Embryonic facial prominence (tissue), 1 donor: ENCODE measurements around the gene SRSF7.
"Not testable (repeated sequence)": the region's sequence is repeated elsewhere in the genome, so short reads cannot be mapped to it uniquely, and the experiment has no call there.

Experiments used
- DNase-seq: peaks from one replicate; pipeline ENCODE4 v3.0.0-alpha.2; 2016; ENCODE audit errors: extremely low spot score

The SRSF7 gene

DNA sequence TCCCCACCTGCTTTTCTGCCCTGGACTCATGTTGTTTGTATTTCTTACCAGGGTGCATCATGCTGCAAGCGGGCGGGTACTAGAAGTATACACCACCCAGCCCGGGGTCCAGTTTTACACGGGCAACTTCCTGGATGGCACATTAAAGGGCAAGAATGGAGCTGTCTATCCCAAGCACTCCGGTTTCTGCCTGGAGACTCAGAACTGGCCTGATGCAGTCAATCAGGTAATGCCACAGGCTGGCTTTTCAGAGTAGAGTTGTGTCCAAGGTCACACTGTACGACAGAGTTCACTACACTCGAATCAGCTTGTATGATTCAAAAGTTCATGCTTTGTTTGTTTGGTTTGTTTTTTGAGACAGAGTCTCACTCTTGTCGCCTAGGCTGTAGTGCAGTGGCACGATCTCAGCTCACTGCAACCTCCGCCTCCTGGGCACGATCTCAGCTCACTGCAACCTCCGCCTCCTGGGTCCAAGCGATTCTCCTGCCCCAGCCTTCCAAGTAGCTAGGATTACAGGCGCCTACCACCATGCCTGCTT lies 19.4 kb downstream of the SRSF7 start:
- DNase-seq, result no peak

DNA sequence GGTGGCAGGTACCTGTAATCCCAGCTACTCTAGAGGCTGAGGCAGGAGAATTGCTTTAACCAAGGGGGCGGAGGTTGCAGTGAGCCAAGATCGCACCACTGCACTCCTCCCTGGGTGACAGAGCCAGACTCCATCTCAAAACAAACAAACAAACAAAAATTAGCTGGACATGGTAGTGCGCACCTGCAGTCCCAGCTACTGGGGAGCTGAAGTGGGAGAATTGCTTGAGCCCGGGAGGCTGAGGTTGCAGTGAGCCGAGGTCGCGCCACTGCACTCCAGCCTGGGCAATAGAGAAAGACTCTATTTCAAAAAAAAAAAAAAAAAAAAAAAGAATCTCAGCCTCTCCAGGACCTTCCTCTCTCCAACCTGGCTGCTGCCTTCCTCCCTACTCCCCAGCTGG lies 20.1 kb downstream of the SRSF7 start:
- no peak for DNase-seq

- DNase-seq, result no peak
Measured at GRCh38 chr2:38728694-38729093, 22.5 kb downstream of the SRSF7 start.

GRCh38 chr2:38727661-38728060 lies 23.5 kb downstream of the SRSF7 start:
- no peak for DNase-seq

DNA sequence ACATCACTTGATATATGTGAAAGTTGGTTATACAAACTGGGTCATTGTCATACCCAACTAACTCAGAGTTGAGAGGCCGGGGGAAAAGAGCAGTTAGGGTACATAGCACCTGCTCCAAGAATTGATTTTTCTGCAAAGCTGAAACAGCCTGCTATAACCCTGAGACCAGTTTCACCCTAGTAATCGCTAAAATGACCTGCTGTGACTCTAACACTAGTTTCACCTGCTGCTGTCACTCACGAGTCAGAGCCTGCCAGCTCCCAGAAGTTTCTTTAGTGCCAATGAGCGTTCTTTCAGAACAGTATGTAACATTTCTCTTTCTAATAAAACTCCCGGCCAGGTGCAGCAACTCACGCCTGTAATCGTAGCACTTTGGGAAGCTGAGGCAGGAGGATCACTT lies 28.0 kb downstream of the SRSF7 start:
- no peak for DNase-seq

DNA sequence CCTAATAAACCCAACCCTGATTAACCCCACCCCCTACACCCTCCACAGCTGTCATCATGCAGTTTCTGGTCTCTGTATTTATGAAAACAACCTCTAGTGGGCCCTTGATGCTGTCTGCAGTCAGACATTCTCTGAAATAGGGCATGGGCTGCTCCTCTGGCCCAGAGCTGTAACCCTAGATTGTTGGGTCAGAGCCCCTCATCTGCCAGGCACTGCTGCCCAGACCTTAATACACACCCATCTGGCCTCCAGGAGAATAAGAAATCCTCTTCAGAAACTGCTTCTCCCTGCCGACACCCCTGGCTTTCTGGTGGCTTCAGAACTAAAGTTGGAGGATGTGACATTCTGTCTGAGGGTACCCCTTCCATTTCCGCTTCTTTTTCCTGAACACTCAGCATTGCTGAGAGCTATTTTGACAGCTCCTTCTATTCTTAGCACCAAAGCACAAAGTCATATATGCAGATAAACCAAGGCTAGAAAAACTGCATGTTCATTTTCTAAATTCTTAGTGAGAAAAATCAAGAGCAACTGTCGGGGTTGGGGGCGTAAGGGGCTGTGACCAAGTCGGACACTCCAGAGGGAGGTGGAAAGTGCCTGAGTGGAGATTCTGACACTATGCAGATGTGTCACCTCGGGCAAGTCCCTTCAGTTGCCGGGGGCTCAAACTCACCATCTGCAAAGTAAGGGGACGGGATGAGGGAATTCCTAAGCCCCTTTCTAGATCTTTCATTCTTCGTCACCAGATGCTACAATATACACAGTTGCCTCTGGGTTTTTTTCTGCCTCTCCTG lies 28.7 kb downstream of the SRSF7 start:
- no peak for DNase-seq

DNA sequence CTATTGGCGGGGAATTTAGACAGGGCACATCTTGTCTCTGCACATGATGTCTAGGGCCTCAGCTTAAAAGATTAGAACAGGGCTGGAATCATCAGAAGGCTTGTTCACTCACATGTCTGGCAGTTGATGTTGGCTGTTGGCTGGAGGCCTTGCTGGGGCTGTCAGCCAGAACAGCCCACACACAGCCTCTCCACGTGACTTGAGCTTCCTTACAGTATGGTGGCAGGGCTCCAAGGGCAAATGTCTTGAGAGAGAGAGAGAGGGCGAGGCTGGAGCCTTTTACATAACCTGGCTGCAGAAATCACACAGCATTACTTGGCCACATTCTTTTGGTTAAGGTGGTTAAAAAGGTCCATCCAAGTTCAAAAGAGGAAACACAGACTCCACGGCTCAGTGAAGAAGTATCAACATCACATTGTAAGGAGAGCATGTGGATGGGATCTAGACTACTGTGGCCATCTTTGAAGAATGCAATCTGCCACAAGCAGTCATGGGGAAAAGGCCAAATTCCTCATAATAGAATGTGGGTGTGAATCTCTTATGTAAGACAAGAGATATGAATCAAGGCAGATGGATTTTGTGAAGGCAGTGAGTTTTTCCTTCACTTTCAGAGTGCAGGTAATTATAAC lies 30.4 kb downstream of the SRSF7 start:
- DNase-seq, result no peak

GRCh38 chr2:38719706-38720105 lies 31.5 kb downstream of the SRSF7 start:
- DNase-seq, result no peak

GRCh38 chr2:38718601-38719000 lies 32.6 kb downstream of the SRSF7 start:
- DNase-seq, result no peak

DNA sequence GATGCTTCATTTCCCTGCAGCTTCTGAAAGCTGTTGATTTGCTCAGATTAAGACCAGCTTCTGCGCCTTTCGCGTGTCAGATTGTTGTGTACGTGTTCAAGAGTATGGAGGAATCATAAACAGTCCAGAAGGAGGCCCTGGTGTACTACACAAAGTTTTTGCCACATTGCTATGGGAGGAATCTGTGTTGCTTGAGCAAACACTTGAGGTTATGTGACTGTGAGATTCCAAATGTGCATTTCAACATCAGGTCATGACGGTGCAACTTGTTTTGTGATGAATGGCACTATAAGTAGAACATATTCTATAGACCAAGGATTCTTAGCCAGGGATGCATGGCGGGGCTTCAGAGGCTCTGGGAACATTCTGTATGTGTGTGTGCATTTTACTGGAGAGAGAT lies 35.0 kb downstream of the SRSF7 start:
- DNase-seq, result no peak

DNA sequence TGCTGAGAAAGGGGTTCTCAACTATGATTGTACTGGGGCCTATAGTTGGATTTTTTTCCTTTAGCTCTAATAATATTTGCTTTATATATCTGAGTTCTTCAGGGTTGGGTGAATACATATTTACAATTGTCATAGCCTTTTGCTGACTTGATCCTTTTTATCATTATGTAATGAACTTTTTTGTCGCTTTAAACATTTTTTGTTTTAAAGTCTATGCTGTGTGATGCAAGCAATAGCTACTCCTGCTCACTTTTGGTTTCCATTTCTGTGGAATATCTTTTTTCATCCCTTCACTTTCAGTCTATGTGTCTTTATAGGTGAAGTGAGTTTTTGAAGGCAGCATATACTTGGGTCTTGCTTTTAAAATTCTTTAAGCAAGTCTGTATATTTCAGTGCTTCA lies 36.2 kb downstream of the SRSF7 start:
- DNase-seq, result not testable (repeated sequence)

DNA sequence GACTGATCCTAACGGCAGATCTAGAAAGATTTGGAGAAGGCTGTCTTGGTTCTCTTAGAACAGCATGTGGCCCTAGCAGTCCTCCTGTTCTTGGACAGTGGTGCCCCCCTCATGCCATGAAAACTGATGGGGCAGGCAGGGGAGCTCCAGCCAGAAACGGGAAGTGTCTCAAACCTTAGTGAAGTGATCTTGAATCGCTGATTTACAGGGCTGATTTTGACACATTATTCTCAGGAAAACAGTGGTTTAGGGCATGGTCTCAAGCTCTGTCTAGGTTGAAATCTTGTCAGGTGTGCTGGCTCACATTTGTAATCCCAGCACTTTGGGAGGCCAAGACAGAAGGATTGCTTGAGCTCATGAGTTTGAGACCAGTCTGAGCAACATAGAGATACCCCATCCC lies 37.8 kb downstream of the SRSF7 start:
- no peak for DNase-seq

DNA sequence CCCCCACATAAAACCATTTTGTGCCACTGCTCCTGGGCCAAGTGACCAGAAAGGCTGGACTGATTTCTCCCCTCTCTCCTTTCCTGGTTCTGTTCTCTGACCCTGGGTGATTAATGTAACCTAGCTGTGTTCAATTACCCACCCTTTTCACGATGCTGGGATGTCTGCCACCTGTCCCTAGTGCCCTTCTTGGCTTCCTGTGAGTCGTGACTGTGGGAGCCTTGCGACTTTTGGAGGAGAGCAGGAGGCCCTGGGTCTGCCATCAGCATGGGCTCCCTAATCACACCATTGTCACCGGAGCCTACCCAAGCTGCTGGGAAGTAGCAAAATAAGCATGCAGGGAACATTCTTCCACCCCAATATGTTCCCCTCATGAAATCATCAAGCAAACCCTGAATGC lies 38.3 kb downstream of the SRSF7 start:
- DNase-seq, result no peak

GRCh38 chr2:38712413-38712812 lies 38.7 kb downstream of the SRSF7 start:
- DNase-seq, result no peak

- DNase-seq, result no peak
Measured at GRCh38 chr2:38711558-38711957, 39.6 kb downstream of the SRSF7 start.

- no peak for DNase-seq
Measured at GRCh38 chr2:38709567-38710194, 41.5 kb downstream of the SRSF7 start.

DNA sequence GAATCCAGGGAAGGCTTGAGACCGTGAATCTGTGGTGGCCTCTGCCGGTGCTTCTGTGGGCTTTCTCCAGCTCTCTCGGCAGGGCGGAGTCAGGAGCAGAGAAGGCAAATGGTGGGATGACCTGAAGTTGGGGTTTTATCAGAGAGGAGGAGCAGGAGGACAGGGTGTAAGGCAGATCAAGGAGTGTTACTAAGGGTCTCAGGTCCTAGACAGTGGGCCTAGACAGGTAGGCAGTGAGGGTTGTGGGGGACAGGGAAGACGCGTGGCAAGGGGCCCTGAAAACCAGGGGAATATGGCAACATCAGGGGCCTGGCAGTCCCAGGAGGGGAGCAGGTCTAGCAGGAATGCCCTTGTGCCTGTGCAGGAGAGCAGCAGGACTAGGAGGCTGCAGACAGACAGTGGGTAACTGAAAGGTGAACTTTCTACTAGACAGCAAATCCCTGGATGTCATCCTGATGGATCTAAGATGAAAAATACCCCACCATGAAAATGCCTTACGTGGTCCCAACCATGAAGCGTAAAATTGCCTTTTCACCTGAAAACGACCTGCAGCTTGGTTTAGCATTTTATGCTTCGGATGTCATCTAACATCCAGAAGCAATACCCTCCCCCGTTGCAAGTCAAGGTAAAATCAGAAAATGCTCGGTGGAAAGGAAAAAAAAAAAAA lies 42.1 kb downstream of the SRSF7 start:
- DNase-seq, result no peak

DNA sequence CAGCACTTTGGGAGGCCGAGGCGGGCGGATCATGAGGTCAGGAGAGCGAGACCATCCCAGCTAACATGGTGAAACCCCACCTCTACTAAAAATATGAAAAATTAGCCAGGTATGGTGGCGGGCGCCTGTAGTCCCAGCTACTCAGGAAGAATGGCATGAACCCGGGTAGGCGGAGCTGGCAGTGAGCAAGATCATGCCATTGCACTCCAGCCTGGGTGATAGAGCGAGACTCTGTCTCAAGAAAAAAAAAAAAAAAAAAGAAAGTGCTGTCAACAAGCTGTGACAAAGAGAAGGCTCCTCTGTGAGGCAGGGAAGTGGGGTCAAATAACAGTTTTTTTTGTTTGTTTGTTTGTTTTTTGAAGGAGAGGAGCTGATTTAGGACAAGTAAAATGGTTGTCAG lies 42.7 kb downstream of the SRSF7 start:
- DNase-seq, result not testable (repeated sequence)

GRCh38 chr2:38706846-38707345 lies 44.3 kb downstream of the SRSF7 start:
- no peak for DNase-seq

DNA sequence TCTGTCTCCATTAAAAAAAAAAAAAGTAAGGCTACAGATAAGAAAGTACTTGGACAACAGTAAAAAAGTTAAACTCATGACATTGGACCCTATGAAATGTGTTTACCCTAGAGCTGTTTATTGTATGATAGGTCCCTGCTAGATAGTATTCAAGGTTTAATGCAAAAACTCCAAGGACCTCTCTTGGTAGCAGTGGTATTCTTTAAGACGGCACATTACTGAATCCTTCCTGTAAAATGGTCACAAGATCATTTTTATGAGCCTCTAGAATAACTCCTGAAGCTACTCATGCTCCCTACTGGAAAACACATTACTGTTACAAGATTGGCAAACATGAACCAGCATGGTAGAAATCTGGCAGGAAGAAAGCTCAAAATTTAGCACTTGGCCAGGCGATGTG lies 46.5 kb downstream of the SRSF7 start:
- no peak for DNase-seq

DNA sequence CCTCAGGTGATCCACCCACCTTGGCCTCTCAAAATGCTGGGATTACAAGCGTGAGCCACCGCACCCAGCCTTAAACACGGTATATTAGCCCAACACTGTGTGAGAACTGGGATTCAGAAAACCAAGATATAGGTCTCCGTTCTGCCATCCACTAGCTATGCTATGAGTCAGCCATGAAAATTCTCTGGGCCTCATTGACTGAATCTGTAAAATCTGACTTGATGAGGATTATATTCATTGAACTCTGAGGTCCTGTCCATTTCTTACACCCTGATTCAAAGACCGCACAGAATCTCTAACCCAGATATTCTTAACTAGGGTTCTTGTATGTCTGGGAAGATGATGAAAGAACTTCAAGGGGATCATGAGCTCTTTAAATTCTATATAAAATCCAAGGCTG lies 47.8 kb downstream of the SRSF7 start:
- DNase-seq, result not testable (repeated sequence)

- DNase-seq, result no peak
Measured at GRCh38 chr2:38702413-38702812, 48.7 kb downstream of the SRSF7 start.
